Measurements from ENCODE around the gene KCNS3.

DNA sequence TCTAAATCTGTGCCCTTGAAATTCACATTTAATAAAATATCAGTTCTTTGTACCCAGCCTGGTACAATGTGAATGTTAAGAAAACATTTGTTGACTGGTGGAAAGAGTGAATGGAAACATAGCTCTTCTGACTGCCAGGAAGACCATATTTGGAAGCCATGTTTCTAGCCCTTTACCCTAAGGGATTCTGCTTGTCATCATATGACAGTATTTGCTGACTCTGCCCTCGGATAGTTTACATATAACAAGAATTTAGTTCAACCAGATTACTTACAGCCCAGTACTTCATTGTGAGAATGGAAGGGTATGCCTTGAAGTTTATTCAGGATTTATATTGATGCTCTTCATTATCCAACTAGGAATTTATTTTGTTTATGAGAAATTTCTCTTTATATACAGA, 13.8 kb upstream of the KCNS3 start:
- TF ChIP-seq EHMT2 (IDR thresholded peaks at IDR 0.05; ENCODE audit: borderline replicate concordance, low read depth, low read length) (no peak), ZNF232 (CRISPR knock-in tag; IDR thresholded peaks at IDR 0.05; ENCODE audit: borderline replicate concordance) (no peak), TP53 (CRISPR knock-in tag; conservative IDR thresholded peaks at IDR 0.05) (no peak), ZNF12 (CRISPR knock-in tag; IDR thresholded peaks at IDR 0.05) (no peak), HOXA7 (CRISPR knock-in tag; IDR thresholded peaks at IDR 0.05) (no peak), NFE2L2 (IDR thresholded peaks at IDR 0.05; ENCODE audit: low read length) (no peak), KDM5B (CRISPR knock-in tag; IDR thresholded peaks at IDR 0.05; ENCODE audit: borderline replicate concordance) (no peak), MXI1 (IDR thresholded peaks at IDR 0.05; ENCODE audit: borderline replicate concordance, low read depth, low read length) (no peak)
- TF ChIP-seq, protein P1, sequence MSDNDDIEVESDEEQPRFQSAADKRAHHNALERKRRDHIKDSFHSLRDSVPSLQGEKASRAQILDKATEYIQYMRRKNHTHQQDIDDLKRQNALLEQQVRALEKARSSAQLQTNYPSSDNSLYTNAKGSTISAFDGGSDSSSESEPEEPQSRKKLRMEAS (IDR thresholded peaks at IDR 0.05), result no peak
